Measurements from ENCODE around the gene PRKAG2.

Gene PRKAG2

DNA sequence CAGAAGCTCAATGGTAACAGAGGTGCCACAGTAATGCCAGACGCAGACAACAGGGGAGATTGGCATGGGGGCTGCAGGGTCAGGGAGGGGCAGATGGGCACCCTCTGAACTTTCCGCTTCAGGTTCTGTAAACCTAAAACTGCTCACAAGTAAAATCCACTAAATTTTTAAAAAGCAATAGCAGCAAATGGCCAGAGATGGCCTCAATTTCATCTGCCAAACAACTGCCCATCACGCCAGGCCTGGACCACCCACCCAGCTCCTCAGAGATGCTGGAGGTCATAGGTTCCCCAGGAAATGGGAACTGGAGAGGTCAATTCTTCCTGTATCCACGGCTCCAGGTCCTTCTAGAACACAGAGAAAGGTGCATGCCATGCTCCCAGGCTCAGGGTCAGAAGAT, 76.1 kb downstream of the PRKAG2 start:
- no peaks in the 10 kb centered on the region for H3K9me3 ChIP-seq (replicated peaks in 1 of 2; ENCODE audit: control insufficient read depth in 2 of 2, insufficient read depth in 1 of 2, low read depth in 1 of 2, low read length in 2 of 2)
- no peaks in the 10 kb centered on the region for H3K36me3 ChIP-seq (replicated peaks in 1 of 2; ENCODE audit: control insufficient read depth in 2 of 2, insufficient read depth in 2 of 2, low read length in 2 of 2)
- no peak overlapping the region for H3K27ac ChIP-seq (replicated peaks; ENCODE audit: low read length)
- DNase-seq (ENCODE audit: low spot score): no peak
- H3K4me2 ChIP-seq (ENCODE audit: insufficient read depth, low read length, poor library complexity, severe bottlenecking): no peak overlapping the region
- no peak overlapping the region for H3K4me3 ChIP-seq (ENCODE audit: low read length in 2 of 2)
- no peak overlapping the region for H3K14ac ChIP-seq (ENCODE audit: low read length)
- no peak overlapping the region for H2BK5ac ChIP-seq (ENCODE audit: low read length)
- H4K91ac ChIP-seq (ENCODE audit: low read depth, low read length, poor library complexity): no peak overlapping the region
- H3K9ac ChIP-seq (ENCODE audit: low read depth, low read length, poor library complexity): no peak overlapping the region
- no peaks in the 10 kb centered on the region for H3K79me1 ChIP-seq (ENCODE audit: low read depth, low read length)
- H2AFZ ChIP-seq (ENCODE audit: low read length): no peak overlapping the region
- no peak overlapping the region for H2BK120ac ChIP-seq (ENCODE audit: low read depth, low read length)
- no peak overlapping the region for H3K23ac ChIP-seq (ENCODE audit: low read depth, low read length, poor library complexity)
- H2BK12ac ChIP-seq (ENCODE audit: low read length): no peak overlapping the region
- H3K18ac ChIP-seq (ENCODE audit: low read length): no peak overlapping the region
- H3K27me3 ChIP-seq (ENCODE audit: control insufficient read depth in 3 of 3, insufficient read depth in 3 of 3, low read depth in 1 of 3, low read length in 3 of 3): peaks cover 0 to 2% (median 0%) of the 10 kb centered on the region in 3 experiments
- no peak overlapping the region for H3K4ac ChIP-seq (ENCODE audit: low read length)
- no peak overlapping the region for H2AK5ac ChIP-seq (ENCODE audit: low read depth, low read length)
- H2BK15ac ChIP-seq (ENCODE audit: low read length): no peak overlapping the region
- H4K8ac ChIP-seq (ENCODE audit: low read depth, low read length): no peak overlapping the region
- no peaks in the 10 kb centered on the region for H3K4me1 ChIP-seq (ENCODE audit: control insufficient read depth in 2 of 2, insufficient read depth in 1 of 2, low read depth in 1 of 2, low read length in 2 of 2)
- no CpG with 5 or more reads among the region's 4 CpGs for WGBS, 2 donors (ENCODE audit: extremely low coverage in 2 of 2, insufficient read length in 2 of 2, insufficient replicate concordance in 1 of 2)

DNA sequence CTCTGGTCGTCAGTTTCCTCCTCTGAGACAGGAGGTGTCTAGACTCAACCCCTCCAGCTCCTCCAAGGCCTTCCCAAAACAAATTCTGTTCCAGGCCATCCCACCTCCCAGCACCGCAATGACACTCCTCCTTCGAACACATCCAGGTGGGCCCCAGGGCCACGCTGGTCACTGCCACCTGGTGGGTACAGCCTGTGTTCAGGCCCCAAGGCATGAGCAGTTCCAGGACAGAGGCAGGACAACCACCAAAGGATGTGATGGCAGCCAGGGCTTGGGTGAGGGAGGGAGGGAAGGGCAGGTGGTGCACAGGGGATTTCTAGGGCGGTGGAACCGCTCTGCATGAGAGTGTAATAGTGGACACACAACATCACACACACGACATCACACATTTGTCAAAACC, 76.5 kb downstream of the PRKAG2 start:
- Histone ChIP-seq H2BK120ac (ENCODE audit: low read depth, low read length) (no peak overlapping the region), H3K9me3 (replicated peaks in 1 of 2; ENCODE audit: control insufficient read depth in 2 of 2, insufficient read depth in 1 of 2, low read depth in 1 of 2, low read length in 2 of 2) (no peaks in the 10 kb centered on the region), H3K14ac (ENCODE audit: low read length) (no peak overlapping the region), H4K91ac (ENCODE audit: low read depth, low read length, poor library complexity) (no peak overlapping the region), H2AK5ac (ENCODE audit: low read depth, low read length) (no peak overlapping the region), H3K27ac (replicated peaks; ENCODE audit: low read length) (no peak overlapping the region), H3K79me1 (ENCODE audit: low read depth, low read length) (no peaks in the 10 kb centered on the region), H2BK5ac (ENCODE audit: low read length) (no peak overlapping the region), H4K8ac (ENCODE audit: low read depth, low read length) (no peak overlapping the region), H3K23ac (ENCODE audit: low read depth, low read length, poor library complexity) (no peak overlapping the region), H3K4me3 (ENCODE audit: low read length in 2 of 2) (no peak overlapping the region), H3K9ac (ENCODE audit: low read depth, low read length, poor library complexity) (no peak overlapping the region), H2AFZ (ENCODE audit: low read length) (no peak overlapping the region), H2BK12ac (ENCODE audit: low read length) (no peak overlapping the region), H3K4ac (ENCODE audit: low read length) (no peak overlapping the region), H3K27me3 (ENCODE audit: control insufficient read depth in 3 of 3, insufficient read depth in 3 of 3, low read depth in 1 of 3, low read length in 3 of 3) (peaks cover 0 to 2% (median 0%) of the 10 kb centered on the region in 3 experiments), H3K4me1 (ENCODE audit: control insufficient read depth in 2 of 2, insufficient read depth in 1 of 2, low read depth in 1 of 2, low read length in 2 of 2) (no peaks in the 10 kb centered on the region), H3K36me3 (replicated peaks in 1 of 2; ENCODE audit: control insufficient read depth in 2 of 2, insufficient read depth in 2 of 2, low read length in 2 of 2) (no peaks in the 10 kb centered on the region), H3K18ac (ENCODE audit: low read length) (peak overlapping the region; percentile 67), H3K4me2 (ENCODE audit: insufficient read depth, low read length, poor library complexity, severe bottlenecking) (no peak overlapping the region), H2BK15ac (ENCODE audit: low read length) (no peak overlapping the region)
- DNase-seq (ENCODE audit: low spot score): no peak
- WGBS, 2 donors (ENCODE audit: extremely low coverage in 2 of 2, insufficient read length in 2 of 2, insufficient replicate concordance in 1 of 2): no CpG with 5 or more reads among the region's 7 CpGs

DNA sequence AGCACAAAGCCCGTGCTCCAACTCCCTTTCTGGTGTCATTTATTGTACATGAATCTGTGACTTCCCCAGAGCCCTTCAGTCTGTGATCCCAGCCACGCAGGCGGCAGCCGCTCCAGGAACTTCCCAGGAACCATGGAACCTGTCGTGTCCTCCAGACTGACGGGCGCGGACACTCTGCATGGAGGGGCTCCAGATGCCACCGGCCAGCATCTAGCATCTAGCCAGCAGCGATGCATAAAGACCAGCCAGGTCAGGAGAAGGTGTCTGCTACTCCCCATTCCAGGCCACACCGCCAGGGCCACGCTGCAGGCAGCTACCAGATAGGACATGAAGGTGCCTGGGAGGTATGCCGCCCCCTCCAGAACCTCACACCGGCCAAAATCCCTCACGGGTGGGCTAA, 77.4 kb downstream of the PRKAG2 start:
- Histone ChIP-seq H3K4me3 (ENCODE audit: low read length in 2 of 2) (no peak overlapping the region), H3K18ac (ENCODE audit: low read length) (no peak overlapping the region), H2AK5ac (ENCODE audit: low read depth, low read length) (no peak overlapping the region), H2BK120ac (ENCODE audit: low read depth, low read length) (no peak overlapping the region), H3K79me1 (ENCODE audit: low read depth, low read length) (no peaks in the 10 kb centered on the region), H3K27ac (replicated peaks; ENCODE audit: low read length) (no peak overlapping the region), H3K27me3 (ENCODE audit: control insufficient read depth in 3 of 3, insufficient read depth in 3 of 3, low read depth in 1 of 3, low read length in 3 of 3) (peaks cover 0 to 2% (median 0%) of the 10 kb centered on the region in 3 experiments), H4K8ac (ENCODE audit: low read depth, low read length) (no peak overlapping the region), H3K23ac (ENCODE audit: low read depth, low read length, poor library complexity) (no peak overlapping the region), H3K14ac (ENCODE audit: low read length) (no peak overlapping the region), H3K4ac (ENCODE audit: low read length) (no peak overlapping the region), H3K36me3 (replicated peaks in 1 of 2; ENCODE audit: control insufficient read depth in 2 of 2, insufficient read depth in 2 of 2, low read length in 2 of 2) (no peaks in the 10 kb centered on the region), H3K4me2 (ENCODE audit: insufficient read depth, low read length, poor library complexity, severe bottlenecking) (no peak overlapping the region), H4K91ac (ENCODE audit: low read depth, low read length, poor library complexity) (no peak overlapping the region), H2BK15ac (ENCODE audit: low read length) (no peak overlapping the region), H3K9me3 (replicated peaks in 1 of 2; ENCODE audit: control insufficient read depth in 2 of 2, insufficient read depth in 1 of 2, low read depth in 1 of 2, low read length in 2 of 2) (no peaks in the 10 kb centered on the region), H2BK5ac (ENCODE audit: low read length) (no peak overlapping the region), H3K4me1 (ENCODE audit: control insufficient read depth in 2 of 2, insufficient read depth in 1 of 2, low read depth in 1 of 2, low read length in 2 of 2) (peaks cover 0 to 3% of the 10 kb centered on the region in 2 donors), H3K9ac (ENCODE audit: low read depth, low read length, poor library complexity) (no peak overlapping the region), H2BK12ac (ENCODE audit: low read length) (no peak overlapping the region), H2AFZ (ENCODE audit: low read length) (no peak overlapping the region)
- no peak for DNase-seq (ENCODE audit: low spot score)
- WGBS, 2 donors (ENCODE audit: extremely low coverage in 2 of 2, insufficient read length in 2 of 2, insufficient replicate concordance in 1 of 2): no CpG with 5 or more reads among the region's 15 CpGs

DNA sequence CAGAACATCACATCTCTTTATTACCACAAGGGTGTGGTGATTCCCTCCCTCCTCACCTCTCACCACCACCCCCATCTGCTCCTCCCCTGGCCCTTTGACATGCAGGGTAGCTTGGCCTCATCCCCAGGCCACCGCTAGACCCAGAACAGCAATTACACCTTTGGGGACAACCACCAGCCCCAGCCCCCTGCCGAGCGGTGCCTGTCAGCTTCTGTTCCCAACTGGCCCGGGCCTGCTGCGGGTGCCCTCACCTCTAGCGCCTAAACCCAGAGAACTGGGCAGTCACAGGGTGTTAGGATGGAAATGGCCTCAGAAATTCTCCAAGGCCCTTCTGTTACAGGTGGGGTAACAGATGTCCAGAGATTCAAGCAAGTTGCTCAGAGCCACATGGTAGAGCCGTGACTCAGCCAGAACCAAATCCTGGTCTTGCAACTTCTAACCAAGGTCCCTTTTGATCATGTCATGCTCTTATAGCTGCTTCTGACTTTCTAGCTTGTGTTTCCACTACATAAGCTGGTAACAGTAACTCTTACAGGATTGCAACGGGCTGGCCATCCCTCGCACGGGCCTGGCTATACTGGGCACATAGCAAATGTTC, 78.0 kb downstream of the PRKAG2 start:
- Histone ChIP-seq H4K91ac (ENCODE audit: low read depth, low read length, poor library complexity) (no peak overlapping the region), H3K4me2 (ENCODE audit: insufficient read depth, low read length, poor library complexity, severe bottlenecking) (no peak overlapping the region), H2BK15ac (ENCODE audit: low read length) (no peak overlapping the region), H3K27me3 (ENCODE audit: control insufficient read depth in 3 of 3, insufficient read depth in 3 of 3, low read depth in 1 of 3, low read length in 3 of 3) (peaks cover 0 to 2% (median 0%) of the 10 kb centered on the region in 3 experiments), H3K79me1 (ENCODE audit: low read depth, low read length) (no peaks in the 10 kb centered on the region), H2BK120ac (ENCODE audit: low read depth, low read length) (no peak overlapping the region), H2BK5ac (ENCODE audit: low read length) (no peak overlapping the region), H3K4ac (ENCODE audit: low read length) (no peak overlapping the region), H3K14ac (ENCODE audit: low read length) (no peak overlapping the region), H2AFZ (ENCODE audit: low read length) (no peak overlapping the region), H2AK5ac (ENCODE audit: low read depth, low read length) (no peak overlapping the region), H3K27ac (replicated peaks; ENCODE audit: low read length) (no peak overlapping the region), H3K18ac (ENCODE audit: low read length) (no peak overlapping the region), H3K4me1 (ENCODE audit: control insufficient read depth in 2 of 2, insufficient read depth in 1 of 2, low read depth in 1 of 2, low read length in 2 of 2) (peaks cover 0 to 6% of the 10 kb centered on the region in 2 donors), H3K9ac (ENCODE audit: low read depth, low read length, poor library complexity) (no peak overlapping the region), H2BK12ac (ENCODE audit: low read length) (no peak overlapping the region), H4K8ac (ENCODE audit: low read depth, low read length) (no peak overlapping the region), H3K23ac (ENCODE audit: low read depth, low read length, poor library complexity) (no peak overlapping the region), H3K36me3 (replicated peaks in 1 of 2; ENCODE audit: control insufficient read depth in 2 of 2, insufficient read depth in 2 of 2, low read length in 2 of 2) (no peaks in the 10 kb centered on the region), H3K4me3 (ENCODE audit: low read length in 2 of 2) (no peak overlapping the region), H3K9me3 (replicated peaks in 1 of 2; ENCODE audit: control insufficient read depth in 2 of 2, insufficient read depth in 1 of 2, low read depth in 1 of 2, low read length in 2 of 2) (no peaks in the 10 kb centered on the region)
- DNase-seq (ENCODE audit: low spot score): no peak
- WGBS, 2 donors (ENCODE audit: extremely low coverage in 2 of 2, insufficient read length in 2 of 2, insufficient replicate concordance in 1 of 2): no CpG with 5 or more reads among the region's 10 CpGs
